A673 (cell line): ENCODE data around the gene UTP4.

Experiments used
- CTCF ChIP-seq: fragments of 300-800, 200-600 bp; sonication (generic); conservative IDR thresholded peaks from 2 replicates; pipeline ENCODE4 v1.5.1; 2017; ENCODE audit warnings: low read depth, mild to moderate bottlenecking, antibody characterized with exemption, low read length, moderate library complexity, mixed read lengths
- EZH2 ChIP-seq: fragments of 200-600 bp; sonication (generic); IDR thresholded peaks from 2 replicates; pipeline ENCODE4 v1.6.1; 2017; ENCODE audit warnings: borderline replicate concordance, low read depth, mild to moderate bottlenecking, mixed read lengths, antibody characterized with exemption, low read length; ENCODE audit not compliant: poor library complexity, severe bottlenecking

GRCh38 chr16:69105501-69106361 is 26.7 kb upstream of the UTP4 start, which contains the start of gene HAS3:
- TF ChIP-seq CTCF: peak; percentile 63
- TF ChIP-seq EZH2: no peak
